ENCODE data around the gene DMAP1. TPM values are rescaled to one million over a fixed set of nuclear protein-coding genes. Genes with fewer than 3 reads are reported as not detected.

DMAP1 gene
- total and polyA plus RNA-seq, 9 donors = 28.1 to 46.9 (median 42.2) TPM

- H3K36me3 ChIP-seq = no peaks in the 10 kb centered on the region
These were observed 29.5 kb downstream of the DMAP1 start for GRCh38 chr1:44242746-44243145.

DNA sequence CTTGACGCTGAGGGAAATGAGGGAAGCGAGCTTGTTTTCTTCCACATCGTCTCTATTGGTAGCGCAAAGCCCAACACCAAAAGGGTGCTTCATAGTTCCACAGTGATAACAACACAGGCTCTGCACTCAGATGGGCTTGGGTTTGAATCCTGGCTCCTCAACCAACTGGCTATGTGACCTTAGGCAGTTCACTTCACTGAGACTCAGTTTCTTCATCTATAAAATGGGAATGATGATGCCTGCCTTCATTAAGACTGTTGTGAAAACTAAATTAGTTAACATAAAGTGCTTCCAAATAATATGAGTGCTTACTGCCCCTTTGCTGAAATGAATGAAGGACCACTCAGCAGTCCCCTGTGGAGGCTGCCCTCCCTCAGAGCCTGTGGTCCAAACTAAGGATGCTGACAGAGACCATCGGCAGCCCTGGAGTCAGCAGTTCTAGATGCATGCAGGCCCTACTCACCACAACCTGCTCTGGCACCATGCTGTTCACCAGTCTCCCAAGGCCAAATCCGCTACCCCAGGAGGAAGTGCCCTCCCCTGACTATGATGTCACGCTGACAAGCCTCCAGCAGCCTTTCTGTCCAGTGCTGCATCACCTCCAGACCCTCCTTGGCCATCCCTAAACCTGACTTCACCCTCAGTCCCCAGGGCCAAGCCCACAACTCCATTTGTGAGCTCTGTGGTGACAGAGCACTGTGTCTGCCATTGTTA lies 30.7 kb downstream of the DMAP1 start:
- DNase-seq = no peak
- TF ChIP-seq, protein P1, sequence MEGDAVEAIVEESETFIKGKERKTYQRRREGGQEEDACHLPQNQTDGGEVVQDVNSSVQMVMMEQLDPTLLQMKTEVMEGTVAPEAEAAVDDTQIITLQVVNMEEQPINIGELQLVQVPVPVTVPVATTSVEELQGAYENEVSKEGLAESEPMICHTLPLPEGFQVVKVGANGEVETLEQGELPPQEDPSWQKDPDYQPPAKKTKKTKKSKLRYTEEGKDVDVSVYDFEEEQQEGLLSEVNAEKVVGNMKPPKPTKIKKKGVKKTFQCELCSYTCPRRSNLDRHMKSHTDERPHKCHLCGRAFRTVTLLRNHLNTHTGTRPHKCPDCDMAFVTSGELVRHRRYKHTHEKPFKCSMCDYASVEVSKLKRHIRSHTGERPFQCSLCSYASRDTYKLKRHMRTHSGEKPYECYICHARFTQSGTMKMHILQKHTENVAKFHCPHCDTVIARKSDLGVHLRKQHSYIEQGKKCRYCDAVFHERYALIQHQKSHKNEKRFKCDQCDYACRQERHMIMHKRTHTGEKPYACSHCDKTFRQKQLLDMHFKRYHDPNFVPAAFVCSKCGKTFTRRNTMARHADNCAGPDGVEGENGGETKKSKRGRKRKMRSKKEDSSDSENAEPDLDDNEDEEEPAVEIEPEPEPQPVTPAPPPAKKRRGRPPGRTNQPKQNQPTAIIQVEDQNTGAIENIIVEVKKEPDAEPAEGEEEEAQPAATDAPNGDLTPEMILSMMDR (IDR thresholded peaks at IDR 0.05) = no peak
- TF ChIP-seq EP300 (IDR thresholded peaks at IDR 0.05) = no peak
- no peak for TF ChIP-seq POLR2A (IDR thresholded peaks at IDR 0.05)
- intact Hi-C loops (cut with DNase I) = no loop called here
- Histone ChIP-seq H3K27ac (no peak overlapping the region), H3K27me3 (no peaks in the 10 kb centered on the region), H3K4me1 (ENCODE audit: insufficient read depth) (no peaks in the 10 kb centered on the region), H3K9me3 (no peaks in the 10 kb centered on the region), H3K36me3 (no peaks in the 10 kb centered on the region), H3K4me3 (no peak overlapping the region)
- 94 to 95% (median 94%) methylated on average over 7 of the region's 7 CpGs for WGBS, 3 donors

More at GRCh38 chr1:44242746-44243145, 29.5 kb downstream of the DMAP1 start:
- Histone ChIP-seq H3K27me3 (no peaks in the 10 kb centered on the region), H3K4me3 (no peak overlapping the region), H3K4me1 (ENCODE audit: insufficient read depth) (peaks cover under 1% of the 10 kb centered on the region), H3K9me3 (no peaks in the 10 kb centered on the region), H3K27ac (no peak overlapping the region)
- TF ChIP-seq EP300 (IDR thresholded peaks at IDR 0.05) (no peak), POLR2A (IDR thresholded peaks at IDR 0.05) (no peak)
- TF ChIP-seq, protein P1 (IDR thresholded peaks at IDR 0.05) = no peak
- 80 to 86% (median 81%) methylated on average over 16 of the region's 16 CpGs for WGBS, 3 donors
- no peak for DNase-seq
- intact Hi-C loops (cut with DNase I) = no loop called here

GRCh38 chr1:44244986-44245385 lies 31.7 kb downstream of the DMAP1 start:
- peaks cover 3% of the 10 kb centered on the region for H3K4me1 ChIP-seq (ENCODE audit: insufficient read depth)
- intact Hi-C loops (cut with DNase I) = no loop called here
- WGBS, 3 donors = 84 to 90% (median 85%) methylated on average over 9 of the region's 9 CpGs
- no peak for DNase-seq
- H3K4me3 ChIP-seq = no peak overlapping the region
- no peak overlapping the region for H3K27ac ChIP-seq
- H3K9me3 ChIP-seq = no peaks in the 10 kb centered on the region
- no peaks in the 10 kb centered on the region for H3K36me3 ChIP-seq
- H3K27me3 ChIP-seq = no peaks in the 10 kb centered on the region
- no peak for TF ChIP-seq POLR2A (IDR thresholded peaks at IDR 0.05)
- TF ChIP-seq EP300 (IDR thresholded peaks at IDR 0.05) = no peak
- TF ChIP-seq, protein P1 (IDR thresholded peaks at IDR 0.05) = no peak

DNA sequence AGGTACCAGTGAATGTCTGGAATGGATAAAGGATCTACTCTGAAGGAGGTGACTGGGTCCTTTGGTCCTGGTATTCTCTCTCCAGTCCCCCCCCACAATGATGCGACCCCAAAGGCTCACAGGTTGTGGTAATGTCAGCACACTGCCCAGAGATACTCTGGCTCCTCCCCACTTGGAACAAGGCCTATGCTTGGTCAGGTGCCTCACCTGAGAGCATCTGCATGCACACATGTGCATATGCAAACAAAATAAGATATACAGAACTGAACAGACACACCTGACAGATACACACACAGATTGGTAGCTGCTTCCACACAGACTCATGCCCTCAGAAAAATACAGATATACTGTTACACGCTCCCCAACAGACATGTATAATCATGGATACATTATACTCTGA lies 33.5 kb downstream of the DMAP1 start:
- no peak overlapping the region for H3K27ac ChIP-seq
- no peak for DNase-seq
- H3K36me3 ChIP-seq = no peaks in the 10 kb centered on the region
- intact Hi-C loops (cut with DNase I) = no loop called here
- peaks cover 6% of the 10 kb centered on the region for H3K4me1 ChIP-seq (ENCODE audit: insufficient read depth)
- TF ChIP-seq EP300 (IDR thresholded peaks at IDR 0.05) (no peak), POLR2A (IDR thresholded peaks at IDR 0.05) (no peak)
- TF ChIP-seq, protein P1 (IDR thresholded peaks at IDR 0.05) = no peak
- H3K4me3 ChIP-seq = no peak overlapping the region
- WGBS, 3 donors = 92 to 98% (median 96%) methylated on average over 2 of the region's 2 CpGs
- H3K9me3 ChIP-seq = no peaks in the 10 kb centered on the region
- H3K27me3 ChIP-seq = no peaks in the 10 kb centered on the region
